ELF-1 (cell line): ENCODE measurements around the gene GRIK1.
"Not testable (repeated sequence)": the region's sequence is repeated elsewhere in the genome, so short reads cannot be mapped to it uniquely, and the experiment has no call there.

Source experiments
- DNase-seq: peaks from one replicate; pipeline ENCODE4 v3.0.0-alpha.2; 2016; ENCODE audit warnings: low read depth, low spot score

The GRIK1 gene

GRCh38 chr21:29610779-29611360 is 328.9 kb downstream of the GRIK1 start:
- DNase-seq = no peak

DNA sequence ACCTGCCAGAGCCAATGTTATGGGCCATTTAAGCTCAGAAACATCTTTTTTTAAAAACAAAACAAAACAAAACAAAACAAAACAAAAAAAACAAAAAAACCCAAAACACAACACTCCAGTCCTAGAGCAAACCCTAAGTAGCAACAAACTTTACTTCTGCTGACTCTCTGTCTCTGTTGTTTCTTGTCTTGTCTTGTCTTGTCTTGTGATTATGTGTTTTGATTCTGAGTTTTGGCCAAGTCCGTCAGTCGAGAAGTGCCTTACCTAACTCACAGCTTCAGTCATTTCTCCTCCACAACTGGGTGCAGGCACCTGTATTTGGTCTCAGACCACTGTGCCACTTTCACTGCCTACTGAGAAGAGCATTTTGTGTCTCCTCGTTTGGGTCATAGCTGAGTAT is 333.2 kb downstream of the GRIK1 start:
- DNase-seq = no peak

- not testable (repeated sequence) for DNase-seq
Measured at GRCh38 chr21:29605219-29605618, 334.6 kb downstream of the GRIK1 start.

GRCh38 chr21:29604076-29604475 is 335.7 kb downstream of the GRIK1 start:
- no peak for DNase-seq

DNA sequence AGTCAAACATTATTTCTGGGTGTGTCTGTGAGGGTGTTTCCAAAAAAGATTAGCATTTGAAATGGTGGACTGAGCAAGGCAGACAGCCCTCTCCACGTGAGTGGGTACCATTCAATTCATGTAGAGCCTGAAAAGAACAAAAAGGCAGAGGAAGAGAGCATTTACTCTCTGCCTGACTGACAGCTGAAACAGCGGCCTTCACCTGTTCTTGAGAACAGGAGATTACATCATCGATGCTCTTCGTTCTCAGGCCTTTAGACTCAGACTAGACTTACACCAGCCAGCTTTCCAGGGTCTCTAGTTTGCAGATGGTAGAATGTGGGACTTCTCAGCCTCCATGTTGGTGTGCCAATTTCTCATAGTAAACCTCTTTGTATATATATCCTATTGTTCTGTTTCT is 338.7 kb downstream of the GRIK1 start:
- no peak for DNase-seq

- DNase-seq = no peak
Measured at GRCh38 chr21:29586696-29587095, 353.1 kb downstream of the GRIK1 start.

DNA sequence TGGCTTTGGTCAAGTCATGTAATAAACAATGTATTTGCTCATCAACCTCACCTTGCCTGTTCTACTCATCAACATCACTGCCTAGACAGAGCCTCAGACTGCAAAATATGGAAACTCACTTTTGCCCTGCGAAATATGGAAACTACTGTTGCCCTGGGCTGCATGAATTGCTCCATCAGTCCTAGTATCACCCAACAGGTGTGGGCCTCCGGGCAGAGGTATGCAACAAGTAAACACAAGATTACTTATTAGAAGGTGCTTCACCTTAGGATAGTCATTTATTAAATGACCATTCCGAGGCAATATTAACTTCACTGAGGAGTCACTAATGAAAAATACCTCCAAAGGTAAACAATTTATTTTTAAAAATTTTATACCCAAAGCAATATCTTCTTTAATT is 354.3 kb downstream of the GRIK1 start:
- DNase-seq = no peak

DNA sequence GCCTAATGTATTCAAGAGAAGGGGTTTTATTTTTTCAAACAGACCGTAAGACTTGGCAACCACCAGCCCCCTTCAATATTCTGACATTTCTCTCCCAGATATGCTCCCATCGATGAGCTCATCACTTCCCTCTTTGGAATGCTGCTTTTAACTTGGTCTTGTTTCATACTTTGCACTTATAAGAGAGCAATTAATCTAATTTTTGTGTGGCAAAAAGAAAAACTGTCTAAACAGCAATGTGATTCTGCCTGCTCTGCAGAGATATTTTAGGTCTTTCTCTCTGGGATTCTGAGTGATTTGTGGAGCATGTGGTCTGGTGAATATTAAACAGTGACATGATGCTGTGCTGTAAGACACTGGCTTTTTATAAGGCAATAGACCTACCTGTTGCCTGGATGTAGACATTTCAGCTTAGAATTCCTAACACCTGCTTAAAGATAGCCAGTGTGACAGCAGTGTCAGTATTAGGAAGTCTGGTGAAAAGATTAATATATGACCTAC is 356.3 kb downstream of the GRIK1 start:
- DNase-seq = no peak

GRCh38 chr21:29582855-29583254 is 356.9 kb downstream of the GRIK1 start:
- no peak for DNase-seq

GRCh38 chr21:29581393-29581792 is 358.4 kb downstream of the GRIK1 start:
- DNase-seq = no peak

DNA sequence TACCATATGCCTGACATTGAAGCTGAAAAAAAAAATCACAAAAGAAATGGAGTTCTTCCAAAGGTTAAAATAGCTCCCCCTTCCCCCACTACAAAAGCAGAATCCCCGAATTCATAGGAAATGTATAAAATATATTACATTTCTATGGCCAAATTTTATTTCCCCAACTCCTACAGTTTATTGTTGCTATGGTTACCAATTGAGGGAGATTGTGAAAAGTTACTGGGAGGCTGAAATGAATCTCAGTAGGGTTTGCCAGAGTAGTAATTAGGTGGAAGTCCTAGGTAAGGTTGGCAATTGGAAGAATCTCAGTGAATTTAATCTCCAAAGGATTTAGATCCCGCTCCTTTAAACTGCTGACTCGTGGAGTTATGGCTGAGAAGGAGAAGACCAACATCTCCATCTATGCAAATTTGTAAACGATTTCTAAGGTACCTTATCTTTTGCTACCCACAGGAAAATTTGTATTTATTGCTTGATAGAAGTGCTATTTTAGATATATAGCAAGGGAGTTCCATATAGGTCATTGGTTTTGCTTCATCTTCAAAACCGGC is 359.0 kb downstream of the GRIK1 start:
- DNase-seq = no peak

DNA sequence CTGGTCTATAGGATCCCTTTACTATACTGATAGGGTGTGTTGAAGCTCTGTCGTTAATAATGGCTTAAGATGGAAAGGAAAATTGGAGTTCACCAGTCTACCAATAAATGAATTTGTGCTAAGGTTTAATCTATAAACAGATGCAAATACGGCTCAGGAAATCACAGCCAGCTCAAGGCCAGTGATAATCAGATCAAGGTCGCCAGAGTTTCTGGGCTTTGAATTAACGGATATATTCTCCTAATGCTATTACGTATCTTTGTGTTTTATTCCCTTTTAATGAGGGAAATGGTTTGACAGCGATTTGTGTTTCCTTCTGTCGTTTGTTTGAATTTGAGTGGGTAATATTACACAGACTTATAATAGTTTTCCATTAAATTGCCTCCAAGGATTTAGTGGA is 361.5 kb downstream of the GRIK1 start:
- no peak for DNase-seq

GRCh38 chr21:29571949-29572348 is 367.8 kb downstream of the GRIK1 start:
- DNase-seq = no peak

DNA sequence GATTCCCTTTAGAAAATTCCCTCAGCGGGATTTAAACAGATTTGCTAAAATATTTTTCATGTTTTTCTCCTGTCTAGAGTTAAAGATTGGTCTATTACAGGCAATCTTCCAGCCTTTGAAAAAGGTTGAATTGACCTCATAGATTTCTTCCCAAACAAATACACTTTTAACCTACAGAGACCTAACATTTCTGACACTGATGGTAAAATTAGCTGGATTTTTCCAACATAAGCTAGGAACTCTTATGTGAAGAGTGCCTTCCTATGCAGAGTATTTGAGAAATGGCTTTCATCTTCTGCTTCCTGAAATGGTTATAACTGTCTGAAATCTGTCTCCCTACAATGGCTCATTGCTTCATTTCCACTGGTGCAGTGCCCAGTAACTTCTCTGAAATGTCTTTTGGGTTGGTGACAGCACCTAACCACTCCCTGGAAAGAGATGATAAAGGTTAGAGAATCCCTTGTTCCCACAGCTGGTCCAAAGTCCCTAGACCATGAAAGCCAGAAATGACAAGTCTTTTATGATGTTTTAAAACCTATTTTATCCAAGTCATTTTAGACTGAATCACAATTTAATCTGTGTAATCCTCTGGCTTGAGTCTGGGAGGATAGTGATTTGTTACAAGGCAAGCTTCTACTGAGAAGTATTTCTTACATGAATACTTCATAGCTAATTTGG is 371.6 kb downstream of the GRIK1 start:
- no peak for DNase-seq

GRCh38 chr21:29557931-29558725 is 381.7 kb downstream of the GRIK1 start:
- DNase-seq = no peak

- DNase-seq = no peak
Measured at GRCh38 chr21:29557200-29557599, 382.6 kb downstream of the GRIK1 start.

DNA sequence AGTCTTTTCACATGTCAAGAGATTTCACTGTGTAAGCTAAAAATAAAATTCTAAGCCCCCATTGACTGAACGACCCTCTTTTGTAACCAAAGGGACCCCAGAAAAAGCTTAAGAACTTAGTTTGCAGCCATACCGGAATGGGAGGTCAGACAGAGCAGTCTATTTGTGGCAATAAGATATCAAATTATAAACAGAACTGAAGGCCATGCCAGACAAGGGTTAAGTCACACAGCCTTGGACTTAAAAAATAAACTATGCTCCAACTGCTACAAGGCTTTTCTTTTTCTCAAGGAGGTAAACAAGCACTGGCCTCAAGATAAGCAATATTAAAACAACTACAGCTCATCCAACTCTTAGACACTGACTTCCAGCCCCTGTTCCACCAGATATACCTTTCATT is 384.2 kb downstream of the GRIK1 start:
- no peak for DNase-seq

DNA sequence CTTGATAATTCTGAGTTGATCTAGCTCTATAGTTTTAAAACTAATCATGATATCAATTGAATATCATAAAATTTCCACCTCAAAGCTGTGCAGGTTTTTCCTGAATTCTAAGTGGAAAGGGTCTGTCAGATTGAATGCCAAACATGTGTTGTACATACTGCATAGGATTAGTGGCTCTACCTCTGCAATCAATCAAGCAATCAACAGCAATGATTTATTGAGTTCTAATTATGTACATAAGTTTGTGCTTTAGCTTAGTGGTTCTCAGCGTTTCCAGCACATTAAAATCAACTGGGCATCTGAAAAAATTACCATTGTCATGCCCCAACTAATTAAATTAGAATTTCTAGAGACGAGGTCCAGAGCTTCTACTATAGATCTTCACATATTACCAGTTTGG is 389.6 kb downstream of the GRIK1 start:
- no peak for DNase-seq

DNA sequence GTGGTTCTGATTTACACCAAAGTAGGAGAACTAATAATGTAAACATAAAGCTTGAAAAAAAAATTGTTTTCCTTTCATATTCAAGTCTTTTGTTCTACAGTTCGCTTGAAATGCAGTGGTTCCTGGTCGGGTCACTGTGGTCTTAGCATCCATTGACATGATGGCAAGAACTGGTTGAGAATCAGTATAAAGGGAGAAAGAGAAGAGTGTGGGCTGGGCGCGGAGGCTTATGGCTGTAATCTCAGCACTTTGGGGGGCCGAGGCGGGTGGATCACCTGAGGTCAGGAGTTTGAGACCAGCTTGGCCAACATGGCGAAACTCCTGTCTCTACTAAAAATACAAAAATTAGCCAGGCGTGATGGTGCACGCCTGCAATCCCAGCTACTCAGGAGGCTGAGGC is 390.2 kb downstream of the GRIK1 start:
- no peak for DNase-seq

DNA sequence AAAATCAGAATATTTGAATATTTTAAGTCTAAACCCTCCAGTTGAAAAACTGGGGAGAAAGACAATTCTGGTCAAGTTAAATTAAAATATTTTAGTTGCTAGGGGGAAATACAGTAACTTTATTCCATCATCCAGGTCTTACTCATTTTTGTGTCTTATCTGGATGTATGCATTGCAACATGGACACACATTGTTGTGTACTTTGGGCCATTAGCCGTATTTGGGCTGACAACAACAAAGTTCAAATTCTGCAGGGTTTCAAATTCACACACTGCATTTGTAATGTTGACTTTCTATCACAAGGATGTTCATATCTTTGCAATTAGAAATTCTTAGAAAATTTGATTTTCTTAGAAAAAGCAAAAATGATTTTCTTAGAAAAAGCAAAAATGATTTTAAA is 391.8 kb downstream of the GRIK1 start:
- DNase-seq = no peak

DNA sequence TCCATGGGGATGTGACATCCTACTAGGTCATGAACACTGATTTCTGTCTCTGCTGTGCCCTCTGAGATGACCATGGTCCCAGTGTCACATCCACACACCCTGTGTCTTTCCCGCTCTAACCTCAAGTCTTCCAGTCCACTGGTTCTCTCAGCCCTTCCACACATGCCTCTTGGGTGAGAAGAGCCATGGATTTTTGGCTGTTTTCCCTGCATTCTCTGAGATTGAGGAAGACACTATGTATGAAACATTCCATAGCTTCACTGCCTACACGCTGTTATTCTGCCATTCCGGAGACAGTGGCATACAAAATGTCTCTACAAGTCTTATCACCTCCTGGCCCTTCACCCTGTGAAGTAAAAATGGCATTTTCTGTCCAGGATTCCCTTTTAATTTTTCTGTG is 393.7 kb downstream of the GRIK1 start:
- DNase-seq = no peak

DNA sequence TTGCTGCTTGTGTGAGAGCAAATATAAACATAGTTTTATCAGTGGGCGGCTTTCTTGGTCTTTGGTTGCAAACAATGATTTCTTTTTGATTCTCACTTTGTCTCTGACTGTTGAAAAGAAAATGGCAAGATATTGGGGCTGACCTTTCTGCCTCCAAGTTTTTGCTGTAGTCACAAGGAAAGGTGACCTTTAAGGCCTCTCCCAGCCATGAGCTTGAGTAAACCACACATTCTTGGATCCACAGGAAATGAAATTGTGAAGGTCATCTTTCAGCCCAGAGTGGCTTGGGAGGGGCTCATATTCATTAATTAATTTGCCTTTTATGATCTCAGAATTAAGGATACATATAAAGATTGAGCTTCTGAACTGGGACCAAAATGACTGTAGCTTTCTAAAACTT is 399.5 kb downstream of the GRIK1 start:
- no peak for DNase-seq

DNA sequence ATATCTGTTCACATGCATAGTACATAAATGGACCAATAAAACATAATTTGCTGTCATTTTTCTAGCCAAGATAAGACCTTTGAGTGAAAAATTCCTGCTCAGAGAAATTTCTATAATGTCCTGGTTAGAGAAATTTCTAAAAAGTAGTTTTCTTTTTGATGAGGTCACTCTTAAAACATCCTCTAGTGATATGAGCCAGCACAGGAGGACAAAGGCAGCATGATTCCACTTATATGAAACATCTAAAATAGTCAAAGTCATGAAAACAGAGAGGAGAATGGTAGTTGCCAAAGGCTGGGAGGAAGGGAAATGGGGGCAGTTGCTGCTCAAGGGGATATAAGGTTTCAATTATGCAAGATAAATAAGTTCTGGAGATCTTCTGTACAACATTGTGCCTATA is 401.7 kb downstream of the GRIK1 start:
- DNase-seq = no peak
